Mesendoderm (in vitro differentiated cells): ENCODE measurements around the gene CD22.
"Not testable (repeated sequence)": the region's sequence is repeated elsewhere in the genome, so short reads cannot be mapped to it uniquely, and the experiment has no call there.

Experiments
- DNase-seq: peaks from one replicate; pipeline ENCODE4 v3.0.0; 2013
- H2AK5ac ChIP-seq: 2 replicates; pipeline ENCODE4 v1.6.1; 2013; ENCODE audit warnings: low read length, inconsistent platforms
- H2BK120ac ChIP-seq: 2 replicates; pipeline ENCODE4 v1.6.1; 2013; ENCODE audit warnings: low read depth, mild to moderate bottlenecking, low read length, moderate library complexity, mixed read lengths
- H2BK15ac ChIP-seq: replicated peaks from 2 replicates; pipeline ENCODE4 v1.6.1; 2013; ENCODE audit warnings: low read depth, mild to moderate bottlenecking, moderate library complexity
- H2BK5ac ChIP-seq: 2 replicates; pipeline ENCODE4 v1.6.1; 2013; ENCODE audit warnings: low read length, inconsistent platforms
- H3K18ac ChIP-seq: 2 replicates; pipeline ENCODE4 v1.6.1; 2013; ENCODE audit warnings: mild to moderate bottlenecking, low read length, mixed read lengths
- H3K23ac ChIP-seq: one replicate; pipeline ENCODE4 v1.6.1; 2013; ENCODE audit warnings: low read length
- H3K27ac ChIP-seq: 2 replicates; pipeline ENCODE4 v1.5.1; 2013; ENCODE audit warnings: low read depth, mild to moderate bottlenecking, inconsistent platforms, low read length, moderate library complexity
- H3K27me3 ChIP-seq: 2 replicates; pipeline ENCODE4 v1.6.1; 2013; ENCODE audit warnings: low read length, control low read depth, mild to moderate bottlenecking, inconsistent platforms; ENCODE audit not compliant: insufficient read depth, poor library complexity
- H3K36me3 ChIP-seq: 2 replicates; pipeline ENCODE4 v1.6.1; 2013; ENCODE audit warnings: low read length, inconsistent platforms; ENCODE audit not compliant: control insufficient read depth, insufficient read depth
- H3K4ac ChIP-seq: one replicate; pipeline ENCODE4 v1.6.1; 2013; ENCODE audit warnings: low read depth, mild to moderate bottlenecking, low read length, moderate library complexity
- H3K4me1 ChIP-seq: 2 replicates; pipeline ENCODE4 v1.6.1; 2013; ENCODE audit warnings: low read depth, low read length, inconsistent platforms; ENCODE audit not compliant: control insufficient read depth
- H3K4me2 ChIP-seq: 2 replicates; pipeline ENCODE4 v1.6.1; 2013; ENCODE audit warnings: low read length
- H3K4me3 ChIP-seq: 2 replicates; pipeline ENCODE4 v1.5.1; 2013; ENCODE audit warnings: mild to moderate bottlenecking, low read length
- H3K56ac ChIP-seq: one replicate; pipeline ENCODE4 v1.6.1; 2013; ENCODE audit warnings: low read length
- H3K79me1 ChIP-seq: 2 replicates; pipeline ENCODE4 v1.6.1; 2013; ENCODE audit warnings: low read length, inconsistent platforms
- H3K79me2 ChIP-seq: 2 replicates; pipeline ENCODE4 v1.6.1; 2013; ENCODE audit warnings: mild to moderate bottlenecking, low read length; ENCODE audit not compliant: control insufficient read depth, insufficient read depth
- H3K9ac ChIP-seq: 2 replicates; pipeline ENCODE4 v1.6.1; 2013; ENCODE audit warnings: low read length, inconsistent platforms
- H4K5ac ChIP-seq: one replicate; pipeline ENCODE4 v1.6.1; 2013; ENCODE audit warnings: low read length
- H4K8ac ChIP-seq: one replicate; pipeline ENCODE4 v1.6.1; 2013; ENCODE audit warnings: low read depth, mild to moderate bottlenecking, control low read depth, low read length, moderate library complexity
- WGBS: extraction: QIAGEN DNeasy Blood & Tissue Kit; methylation state at CpG from one replicate; pipeline ENCODE4 v1.1.7; 2013; ENCODE audit warnings: low lambda C conversion rate, missing lambda C conversion rate; ENCODE audit not compliant: insufficient coverage; ENCODE audit errors: extremely low coverage; 5-methylcytosine and 5-hydroxymethylcytosine counted together

Gene CD22

GRCh38 chr19:35285095-35285449 is 43.9 kb upstream of the CD22 start:
- Histone ChIP-seq H3K27ac (no peak overlapping the region), H2BK120ac (no peak overlapping the region), H3K9ac (no peak overlapping the region), H3K4me2 (no peak overlapping the region), H2BK15ac (no peak overlapping the region), H4K8ac (no peak overlapping the region), H4K5ac (no peak overlapping the region), H3K4me1 (no peaks in the 10 kb centered on the region), H3K18ac (no peak overlapping the region), H3K56ac (peak overlapping the region; percentile 67), H3K27me3 (no peaks in the 10 kb centered on the region), H3K79me1 (no peaks in the 10 kb centered on the region), H3K4ac (no peak overlapping the region), H3K4me3 (no peak overlapping the region), H2AK5ac (no peak overlapping the region), H3K79me2 (no peaks in the 10 kb centered on the region), H3K23ac (no peak overlapping the region), H2BK5ac (no peak overlapping the region), H3K36me3 (no peaks in the 10 kb centered on the region)
- DNase-seq = no peak
- no CpG with 5 or more reads among the region's 1 CpG for WGBS

GRCh38 chr19:35285465-35285864 is 43.5 kb upstream of the CD22 start:
- not testable (repeated sequence) for H3K18ac ChIP-seq, H3K27ac ChIP-seq, H3K23ac ChIP-seq, H3K9ac ChIP-seq, H3K4me1 ChIP-seq, H3K79me1 ChIP-seq, H2BK120ac ChIP-seq, H3K4me3 ChIP-seq, H3K27me3 ChIP-seq, H2BK15ac ChIP-seq, H3K36me3 ChIP-seq, H3K79me2 ChIP-seq, H3K4me2 ChIP-seq, H2BK5ac ChIP-seq, DNase-seq, H3K56ac ChIP-seq, H4K8ac ChIP-seq, H2AK5ac ChIP-seq, H3K4ac ChIP-seq, H4K5ac ChIP-seq
- no CpG with 5 or more reads among the region's 3 CpGs for WGBS

- not testable (repeated sequence) for DNase-seq, H3K79me1 ChIP-seq, H4K8ac ChIP-seq, H3K36me3 ChIP-seq, H3K23ac ChIP-seq, H3K18ac ChIP-seq, H3K9ac ChIP-seq, H2BK15ac ChIP-seq, H2AK5ac ChIP-seq, H3K4me3 ChIP-seq, H3K4me2 ChIP-seq, H3K4me1 ChIP-seq, H3K56ac ChIP-seq, H3K4ac ChIP-seq, H3K27ac ChIP-seq, H3K27me3 ChIP-seq, H2BK5ac ChIP-seq, H3K79me2 ChIP-seq, H2BK120ac ChIP-seq, H4K5ac ChIP-seq
- WGBS = no CpG with 5 or more reads among the region's 5 CpGs
Measured at GRCh38 chr19:35286101-35286500, 42.9 kb upstream of the CD22 start.

GRCh38 chr19:35287713-35288112 is 41.3 kb upstream of the CD22 start:
- Histone ChIP-seq H3K27ac (no peak overlapping the region), H3K4me3 (no peak overlapping the region), H3K18ac (no peak overlapping the region), H2AK5ac (no peak overlapping the region), H4K8ac (no peak overlapping the region), H2BK15ac (no peak overlapping the region), H3K4me1 (no peaks in the 10 kb centered on the region), H2BK5ac (no peak overlapping the region), H4K5ac (no peak overlapping the region), H3K56ac (no peak overlapping the region), H3K23ac (no peak overlapping the region), H3K4me2 (no peak overlapping the region), H3K79me1 (no peaks in the 10 kb centered on the region), H3K79me2 (no peaks in the 10 kb centered on the region), H3K27me3 (no peaks in the 10 kb centered on the region), H3K4ac (no peak overlapping the region), H2BK120ac (no peak overlapping the region), H3K36me3 (no peaks in the 10 kb centered on the region), H3K9ac (no peak overlapping the region)
- no CpG with 5 or more reads among the region's 10 CpGs for WGBS
- DNase-seq = no peak

GRCh38 chr19:35288331-35288730 is 40.7 kb upstream of the CD22 start:
- H3K56ac ChIP-seq = no peak overlapping the region
- H3K4me1 ChIP-seq = no peaks in the 10 kb centered on the region
- H4K5ac ChIP-seq = no peak overlapping the region
- no peak overlapping the region for H2AK5ac ChIP-seq
- H3K4me2 ChIP-seq = no peak overlapping the region
- H3K4me3 ChIP-seq = no peak overlapping the region
- H3K18ac ChIP-seq = no peak overlapping the region
- no peaks in the 10 kb centered on the region for H3K79me2 ChIP-seq
- WGBS = no CpG with 5 or more reads among the region's 2 CpGs
- H3K36me3 ChIP-seq = no peaks in the 10 kb centered on the region
- H3K27me3 ChIP-seq = no peaks in the 10 kb centered on the region
- no peak overlapping the region for H3K4ac ChIP-seq
- DNase-seq = no peak
- H4K8ac ChIP-seq = no peak overlapping the region
- H3K27ac ChIP-seq = no peak overlapping the region
- no peak overlapping the region for H3K9ac ChIP-seq
- no peak overlapping the region for H2BK120ac ChIP-seq
- H2BK15ac ChIP-seq = no peak overlapping the region
- no peak overlapping the region for H3K23ac ChIP-seq
- H2BK5ac ChIP-seq = no peak overlapping the region
- no peaks in the 10 kb centered on the region for H3K79me1 ChIP-seq

GRCh38 chr19:35288906-35289305 is 40.1 kb upstream of the CD22 start:
- H3K4me1 ChIP-seq = no peaks in the 10 kb centered on the region

More at GRCh38 chr19:35288906-35289305, 40.1 kb upstream of the CD22 start:
- H3K27me3 ChIP-seq = no peaks in the 10 kb centered on the region
- H3K23ac ChIP-seq = no peak overlapping the region
- no peak overlapping the region for H3K4me3 ChIP-seq
- H3K79me1 ChIP-seq = no peaks in the 10 kb centered on the region
- no peak overlapping the region for H3K4ac ChIP-seq
- no peak overlapping the region for H2AK5ac ChIP-seq
- no peak overlapping the region for H3K56ac ChIP-seq
- H3K9ac ChIP-seq = no peak overlapping the region
- no peak overlapping the region for H2BK5ac ChIP-seq
- H2BK15ac ChIP-seq = no peak overlapping the region
- H3K79me2 ChIP-seq = no peaks in the 10 kb centered on the region
- H3K18ac ChIP-seq = no peak overlapping the region
- no peak overlapping the region for H2BK120ac ChIP-seq
- no peak overlapping the region for H4K5ac ChIP-seq
- DNase-seq = no peak
- H3K36me3 ChIP-seq = no peaks in the 10 kb centered on the region
- no CpG with 5 or more reads among the region's 5 CpGs for WGBS
- H4K8ac ChIP-seq = no peak overlapping the region
- no peak overlapping the region for H3K4me2 ChIP-seq
- H3K27ac ChIP-seq = no peak overlapping the region
